Hepatocyte (in vitro differentiated cells): ENCODE measurements around the gene RBM19.

Experiments used
- EZH2 ChIP-seq: fragments of 200-600 bp; sonication (generic); IDR thresholded peaks from 2 replicates; pipeline ENCODE4 v1.6.1; 2016; ENCODE audit warnings: antibody characterized with exemption, mild to moderate bottlenecking, borderline replicate concordance
- EZH2phosphoT487 ChIP-seq: fragments of 200-600 bp; sonication (generic); IDR thresholded peaks from one replicate; pipeline ENCODE4 v1.6.1; 2018; ENCODE audit warnings: antibody characterized with exemption, mild to moderate bottlenecking, low read depth, moderate library complexity; ENCODE audit not compliant: unreplicated experiment, severe bottlenecking
- TF ChIP-seq, protein P1 (sequence below): fragments of 200-600 bp; sonication (generic); IDR thresholded peaks from 2 replicates; pipeline ENCODE4 v1.5.1; 2016; ENCODE audit warnings: antibody characterized with exemption, mild to moderate bottlenecking; ENCODE audit not compliant: poor library complexity

DNA sequence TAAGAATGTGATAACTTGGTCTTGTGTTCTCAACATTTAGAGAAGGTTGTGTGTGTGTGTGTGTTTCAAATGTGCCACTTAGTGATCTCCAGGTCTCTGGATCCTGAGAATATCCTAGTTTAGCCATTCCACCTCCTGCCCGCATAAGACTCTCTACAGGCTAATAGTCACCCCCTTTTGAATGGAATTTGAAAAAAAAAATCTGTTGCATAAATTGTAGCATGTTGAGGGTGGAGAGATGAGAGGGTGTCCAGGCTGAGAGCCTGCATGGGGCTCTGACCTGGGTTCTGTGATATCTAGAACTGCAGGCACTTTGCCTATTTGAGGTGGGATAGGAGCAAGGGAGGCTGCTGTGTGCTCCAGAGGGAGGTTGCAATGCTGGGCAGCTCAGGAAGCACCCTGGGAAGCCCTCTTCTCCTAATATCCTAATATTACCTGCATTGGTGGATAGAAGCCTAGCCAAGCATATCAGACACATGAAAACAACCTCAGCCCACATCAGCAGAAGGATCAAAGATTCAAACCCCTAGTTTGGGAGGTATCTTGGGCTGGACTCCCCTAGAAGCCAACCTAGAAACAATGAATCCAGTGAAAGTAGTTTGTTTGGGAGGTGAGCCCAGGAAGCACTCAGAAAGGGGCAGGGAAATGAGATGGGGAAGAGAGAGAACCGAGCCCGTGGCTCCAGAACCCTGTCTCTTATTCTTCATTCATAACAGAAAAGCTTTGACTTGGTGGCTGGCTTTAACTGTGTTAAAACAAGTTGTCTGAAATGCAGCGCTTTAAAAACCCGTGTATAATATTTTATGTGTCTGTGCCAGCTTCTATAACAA is 35.6 kb upstream of the RBM19 start:
- TF ChIP-seq EZH2 (no peak), EZH2phosphoT487 (no peak)
- TF ChIP-seq, protein P1, sequence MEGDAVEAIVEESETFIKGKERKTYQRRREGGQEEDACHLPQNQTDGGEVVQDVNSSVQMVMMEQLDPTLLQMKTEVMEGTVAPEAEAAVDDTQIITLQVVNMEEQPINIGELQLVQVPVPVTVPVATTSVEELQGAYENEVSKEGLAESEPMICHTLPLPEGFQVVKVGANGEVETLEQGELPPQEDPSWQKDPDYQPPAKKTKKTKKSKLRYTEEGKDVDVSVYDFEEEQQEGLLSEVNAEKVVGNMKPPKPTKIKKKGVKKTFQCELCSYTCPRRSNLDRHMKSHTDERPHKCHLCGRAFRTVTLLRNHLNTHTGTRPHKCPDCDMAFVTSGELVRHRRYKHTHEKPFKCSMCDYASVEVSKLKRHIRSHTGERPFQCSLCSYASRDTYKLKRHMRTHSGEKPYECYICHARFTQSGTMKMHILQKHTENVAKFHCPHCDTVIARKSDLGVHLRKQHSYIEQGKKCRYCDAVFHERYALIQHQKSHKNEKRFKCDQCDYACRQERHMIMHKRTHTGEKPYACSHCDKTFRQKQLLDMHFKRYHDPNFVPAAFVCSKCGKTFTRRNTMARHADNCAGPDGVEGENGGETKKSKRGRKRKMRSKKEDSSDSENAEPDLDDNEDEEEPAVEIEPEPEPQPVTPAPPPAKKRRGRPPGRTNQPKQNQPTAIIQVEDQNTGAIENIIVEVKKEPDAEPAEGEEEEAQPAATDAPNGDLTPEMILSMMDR: no peak
